ENCODE data around the gene ZDHHC11B. TPM values are rescaled to one million over a fixed set of nuclear protein-coding genes. Genes with fewer than 3 reads are reported as not detected.
"Not testable (repeated sequence)": the region's sequence is repeated elsewhere in the genome, so short reads cannot be mapped to it uniquely, and the experiment has no call there.

ZDHHC11B gene
- total RNA-seq, result 1 to 10 TPM; 1.1 to 5.5 (median 3.5) TPM

- ATAC-seq (ENCODE audit: low FRiP score) (peak; percentile 78), DNase-seq (ENCODE audit: low spot score) (peak; percentile 96)
These were observed at the start of gene ZDHHC11B for GRCh38 chr5:784428-785177. ZDHHC11B (minus strand) TSS chr5:784729; CDS start chr5:766919, 17,810 bp downstream.

- not testable (repeated sequence) for DNase-seq (ENCODE audit: low spot score); ATAC-seq (ENCODE audit: low FRiP score)
These were observed 49.5 kb upstream of the ZDHHC11B start for GRCh38 chr5:834013-834412.

GRCh38 chr5:828194-828593 lies 43.7 kb upstream of the ZDHHC11B start:
- not testable (repeated sequence) for ATAC-seq (ENCODE audit: low FRiP score); DNase-seq (ENCODE audit: low spot score)

- not testable (repeated sequence) for DNase-seq (ENCODE audit: low spot score); ATAC-seq (ENCODE audit: low FRiP score)
These were observed 41.0 kb upstream of the ZDHHC11B start for GRCh38 chr5:825544-825943.

GRCh38 chr5:821504-821903 lies 37.0 kb upstream of the ZDHHC11B start:
- TF ChIP-seq CTCF (IDR thresholded peaks at IDR 0.05), result no peak
- DNase-seq (ENCODE audit: low spot score), result no peak
- ATAC-seq (ENCODE audit: low FRiP score), result no peak

GRCh38 chr5:820245-820644 lies 35.7 kb upstream of the ZDHHC11B start:
- TF ChIP-seq CTCF (IDR thresholded peaks at IDR 0.05), result no peak
- DNase-seq (ENCODE audit: low spot score), result no peak
- no peak for ATAC-seq (ENCODE audit: low FRiP score)

GRCh38 chr5:819078-819477 lies 34.5 kb upstream of the ZDHHC11B start:
- ATAC-seq (ENCODE audit: low FRiP score) (peak; percentile 8), DNase-seq (ENCODE audit: low spot score) (no peak)
- TF ChIP-seq CTCF (IDR thresholded peaks at IDR 0.05), result no peak

GRCh38 chr5:816176-816575 lies 31.6 kb upstream of the ZDHHC11B start:
- TF ChIP-seq CTCF (IDR thresholded peaks at IDR 0.05), result no peak
- ATAC-seq (ENCODE audit: low FRiP score) (no peak), DNase-seq (ENCODE audit: low spot score) (no peak)

- DNase-seq (ENCODE audit: low spot score), result no peak
These were observed 30.9 kb upstream of the ZDHHC11B start for GRCh38 chr5:815449-815848.

GRCh38 chr5:813575-813974 lies 29.0 kb upstream of the ZDHHC11B start:
- not testable (repeated sequence) for DNase-seq (ENCODE audit: low spot score); ATAC-seq (ENCODE audit: low FRiP score)

More at GRCh38 chr5:815449-815848, 30.9 kb upstream of the ZDHHC11B start:
- no peak for ATAC-seq (ENCODE audit: low FRiP score)
- no peak for TF ChIP-seq CTCF (IDR thresholded peaks at IDR 0.05)

- not testable (repeated sequence) for DNase-seq (ENCODE audit: low spot score)
- peak; percentile 47 for ATAC-seq (ENCODE audit: low FRiP score)
These were observed 26.9 kb upstream of the ZDHHC11B start for GRCh38 chr5:811384-811783.

- peak; percentile 25 for ATAC-seq (ENCODE audit: low FRiP score)
- DNase-seq (ENCODE audit: low spot score), result not testable (repeated sequence)
These were observed 23.4 kb upstream of the ZDHHC11B start for GRCh38 chr5:807719-808514.
